ENCODE data around the gene ZFHX3. TPM values are rescaled to one million over a fixed set of nuclear protein-coding genes. Genes with fewer than 3 reads are reported as not detected.

ZFHX3 gene
- total RNA-seq, 2 experiments from 2014 or later = 0.63 to 0.64 TPM

- no peaks in the 10 kb centered on the region for H3K36me3 ChIP-seq (ENCODE audit: insufficient read depth, low read length)
- no peaks in the 10 kb centered on the region for H3K9me3 ChIP-seq (ENCODE audit: control insufficient read depth in 1 of 2, insufficient read depth in 1 of 2, low read length in 2 of 2)
- H3K27ac ChIP-seq (ENCODE audit: low read depth in 1 of 2, low read length in 2 of 2) = no peak overlapping the region
- Mint-ChIP-seq H3K27me3 (no peaks in the 10 kb centered on the region), H3K9me3 (no peaks in the 10 kb centered on the region), H3K4me1 (ENCODE audit: low read depth) (no peaks in the 10 kb centered on the region), H3K4me3 (no peak overlapping the region), H3K27ac (no peak overlapping the region), H3K36me3 (ENCODE audit: low read depth) (no peaks in the 10 kb centered on the region)
- intact Hi-C loops (cut with DNase I, micrococcal nuclease) = no loop called here
- ATAC-seq (ENCODE audit: poor library complexity) (no peak), DNase-seq (no peak)
- ChIA-PET CTCF (no interaction called here), POLR2A (no interaction called here)
- no peaks in the 10 kb centered on the region for H3K27me3 ChIP-seq (ENCODE audit: control insufficient read depth in 1 of 2, insufficient read depth in 2 of 2, low read length in 2 of 2)
- H3K4me1 ChIP-seq (ENCODE audit: insufficient read depth, low read length) = no peaks in the 10 kb centered on the region
- TF ChIP-seq CTCF (IDR thresholded peaks at IDR 0.05) = no peak
- no peak overlapping the region for H3K4me3 ChIP-seq (ENCODE audit: low read length)
These were observed 59.4 kb downstream of the ZFHX3 start for GRCh38 chr16:72988569-72988968.

GRCh38 chr16:72987480-72987901 lies 60.4 kb downstream of the ZFHX3 start:
- Mint-ChIP-seq H3K4me3 (no peak overlapping the region), H3K4me1 (ENCODE audit: low read depth) (no peaks in the 10 kb centered on the region), H3K27ac (no peak overlapping the region), H3K9me3 (no peaks in the 10 kb centered on the region), H3K27me3 (no peaks in the 10 kb centered on the region), H3K36me3 (ENCODE audit: low read depth) (no peaks in the 10 kb centered on the region)
- no peak for TF ChIP-seq CTCF (IDR thresholded peaks at IDR 0.05)
- Histone ChIP-seq H3K27ac (ENCODE audit: low read depth in 1 of 2, low read length in 2 of 2) (no peak overlapping the region), H3K4me3 (ENCODE audit: low read length) (no peak overlapping the region), H3K36me3 (ENCODE audit: insufficient read depth, low read length) (no peaks in the 10 kb centered on the region), H3K4me1 (ENCODE audit: insufficient read depth, low read length) (no peaks in the 10 kb centered on the region), H3K9me3 (ENCODE audit: control insufficient read depth in 1 of 2, insufficient read depth in 1 of 2, low read length in 2 of 2) (no peaks in the 10 kb centered on the region), H3K27me3 (ENCODE audit: control insufficient read depth in 1 of 2, insufficient read depth in 2 of 2, low read length in 2 of 2) (no peaks in the 10 kb centered on the region)
- DNase-seq (no peak), ATAC-seq (ENCODE audit: poor library complexity) (no peak)
- CTCF ChIA-PET = no interaction called here
- intact Hi-C loops (cut with DNase I, micrococcal nuclease) = no loop called here
- POLR2A ChIA-PET = no interaction called here

GRCh38 chr16:72985995-72986394 lies 61.9 kb downstream of the ZFHX3 start:
- DNase-seq (no peak), ATAC-seq (ENCODE audit: poor library complexity) (no peak)
- Mint-ChIP-seq H3K4me1 (ENCODE audit: low read depth) (no peaks in the 10 kb centered on the region), H3K4me3 (no peak overlapping the region), H3K36me3 (ENCODE audit: low read depth) (no peaks in the 10 kb centered on the region), H3K27me3 (no peaks in the 10 kb centered on the region), H3K27ac (no peak overlapping the region), H3K9me3 (no peaks in the 10 kb centered on the region)
- Histone ChIP-seq H3K4me3 (ENCODE audit: low read length) (no peak overlapping the region), H3K36me3 (ENCODE audit: insufficient read depth, low read length) (no peaks in the 10 kb centered on the region), H3K27me3 (ENCODE audit: control insufficient read depth in 1 of 2, insufficient read depth in 2 of 2, low read length in 2 of 2) (no peaks in the 10 kb centered on the region), H3K9me3 (ENCODE audit: control insufficient read depth in 1 of 2, insufficient read depth in 1 of 2, low read length in 2 of 2) (no peaks in the 10 kb centered on the region), H3K4me1 (ENCODE audit: insufficient read depth, low read length) (no peaks in the 10 kb centered on the region), H3K27ac (ENCODE audit: low read depth in 1 of 2, low read length in 2 of 2) (no peak overlapping the region)
- intact Hi-C loops (cut with DNase I, micrococcal nuclease) = no loop called here
- POLR2A ChIA-PET = no interaction called here
- TF ChIP-seq CTCF (IDR thresholded peaks at IDR 0.05) = no peak
- CTCF ChIA-PET = no interaction called here

Measured in CD4-positive, alpha-beta T cell (primary cell).